ENCODE measurements around the gene SRSF6.

Gene SRSF6

GRCh38 chr20:43456809-43457639 is 672 bp upstream of the SRSF6 start:
- no peak for TF ChIP-seq CTCF (conservative IDR thresholded peaks at IDR 0.05; ENCODE audit: low read length)
- no peak for TF ChIP-seq EZH2phosphoT487 (IDR thresholded peaks at IDR 0.05; ENCODE audit: borderline replicate concordance)
- Histone ChIP-seq H4K20me1 (ENCODE audit: insufficient read depth, low read length, poor library complexity, severe bottlenecking) (peaks cover 36% of the 10 kb centered on the region), H3F3A (ENCODE audit: low read depth) (no peaks in the 10 kb centered on the region), H3K4me3 (ENCODE audit: low read length, poor library complexity, severe bottlenecking) (peak overlapping the region; percentile 97), H3K4me2 (ENCODE audit: low read depth, low read length, poor library complexity, severe bottlenecking) (peak overlapping the region; percentile 90), H3K9ac (ENCODE audit: low read depth, low read length, poor library complexity, severe bottlenecking) (peak overlapping the region; percentile 100), H3K4me1 (ENCODE audit: insufficient read depth, low read length, poor library complexity, severe bottlenecking) (peaks cover 29% of the 10 kb centered on the region), H3K9me2 (replicated peaks; ENCODE audit: low read depth, low read length) (no peaks in the 10 kb centered on the region), H3K9me3 (ENCODE audit: insufficient read depth, low read depth, low read length) (no peaks in the 10 kb centered on the region), H2AFZ (ENCODE audit: low read length) (peak overlapping the region; percentile 83), H3K36me3 (ENCODE audit: insufficient read depth, low read length) (peaks cover 31% of the 10 kb centered on the region), H3K27me3 (ENCODE audit: insufficient read depth, low read length, poor library complexity, severe bottlenecking) (peaks cover 3% of the 10 kb centered on the region), H3K79me2 (ENCODE audit: insufficient read depth, low read length) (peaks cover 44% of the 10 kb centered on the region)

GRCh38 chr20:43458422-43458924 is 777 bp downstream of the SRSF6 start:
- Histone ChIP-seq H3K4me1 (ENCODE audit: insufficient read depth, low read length, poor library complexity, severe bottlenecking) (peaks cover 41% of the 10 kb centered on the region), H3K4me2 (ENCODE audit: low read depth, low read length, poor library complexity, severe bottlenecking) (peak overlapping the region; percentile 100), H3K36me3 (ENCODE audit: insufficient read depth, low read length) (peaks cover 46% of the 10 kb centered on the region), H4K20me1 (ENCODE audit: insufficient read depth, low read length, poor library complexity, severe bottlenecking) (peaks cover 50% of the 10 kb centered on the region), H3K27me3 (ENCODE audit: insufficient read depth, low read length, poor library complexity, severe bottlenecking) (peaks cover 3% of the 10 kb centered on the region), H3K9me2 (replicated peaks; ENCODE audit: low read depth, low read length) (no peaks in the 10 kb centered on the region), H3K79me2 (ENCODE audit: insufficient read depth, low read length) (peaks cover 58% of the 10 kb centered on the region), H2AFZ (ENCODE audit: low read length) (no peak overlapping the region), H3K4me3 (ENCODE audit: low read length, poor library complexity, severe bottlenecking) (peak overlapping the region; percentile 97), H3K9me3 (ENCODE audit: insufficient read depth, low read depth, low read length) (no peaks in the 10 kb centered on the region), H3K9ac (ENCODE audit: low read depth, low read length, poor library complexity, severe bottlenecking) (peak overlapping the region; percentile 100), H3F3A (ENCODE audit: low read depth) (no peaks in the 10 kb centered on the region; the same call in 1 of the 2 replicates)
- TF ChIP-seq CTCF (conservative IDR thresholded peaks at IDR 0.05; ENCODE audit: low read length) (no peak), EZH2phosphoT487 (IDR thresholded peaks at IDR 0.05; ENCODE audit: borderline replicate concordance) (no peak)

- no peaks in the 10 kb centered on the region for H3K9me3 ChIP-seq (ENCODE audit: insufficient read depth, low read depth, low read length)
- H3K4me1 ChIP-seq (ENCODE audit: insufficient read depth, low read length, poor library complexity, severe bottlenecking): peaks cover 43% of the 10 kb centered on the region
- peak overlapping the region; percentile 97 for H3K4me3 ChIP-seq (ENCODE audit: low read length, poor library complexity, severe bottlenecking)
- H2AFZ ChIP-seq (ENCODE audit: low read length): no peak overlapping the region
- peaks cover 58% of the 10 kb centered on the region for H4K20me1 ChIP-seq (ENCODE audit: insufficient read depth, low read length, poor library complexity, severe bottlenecking)
- TF ChIP-seq EZH2phosphoT487 (IDR thresholded peaks at IDR 0.05; ENCODE audit: borderline replicate concordance) (no peak), CTCF (conservative IDR thresholded peaks at IDR 0.05; ENCODE audit: low read length) (no peak)
- H3K4me2 ChIP-seq (ENCODE audit: low read depth, low read length, poor library complexity, severe bottlenecking): peak overlapping the region; percentile 100
- H3F3A ChIP-seq (ENCODE audit: low read depth): no peaks in the 10 kb centered on the region; the same call in 1 of the 2 replicates
- peaks cover 54% of the 10 kb centered on the region for H3K36me3 ChIP-seq (ENCODE audit: insufficient read depth, low read length)
- H3K27me3 ChIP-seq (ENCODE audit: insufficient read depth, low read length, poor library complexity, severe bottlenecking): peaks cover 3% of the 10 kb centered on the region
- H3K9ac ChIP-seq (ENCODE audit: low read depth, low read length, poor library complexity, severe bottlenecking): peak overlapping the region; percentile 100
- no peaks in the 10 kb centered on the region for H3K9me2 ChIP-seq (replicated peaks; ENCODE audit: low read depth, low read length)
- peaks cover 66% of the 10 kb centered on the region for H3K79me2 ChIP-seq (ENCODE audit: insufficient read depth, low read length)
Measured at GRCh38 chr20:43459022-43459942, 1.6 kb downstream of the SRSF6 start.

All from Loucy (cell line).